H9 (cell line): Measurements from ENCODE around the gene SLC25A29. TPM values are rescaled to one million over a fixed set of nuclear protein-coding genes. Genes with fewer than 3 reads are reported as not detected.

Experiments
- DNase-seq: peaks from one replicate; pipeline ENCODE4 v3.0.0-alpha.2; 2017
- H2AFZ ChIP-seq: one replicate; pipeline ENCODE4 v1.6.1; 2013; ENCODE audit warnings: mild to moderate bottlenecking, low read length, control low read depth, moderate library complexity
- H2AK5ac ChIP-seq: 2 replicates; pipeline ENCODE4 v1.6.1; 2013; ENCODE audit warnings: low read length, control low read depth, mixed read lengths; ENCODE audit not compliant: insufficient read length
- H2BK120ac ChIP-seq: one replicate; pipeline ENCODE4 v1.6.1; 2013; ENCODE audit warnings: low read depth, mild to moderate bottlenecking, low read length, control low read depth, inconsistent platforms; ENCODE audit not compliant: poor library complexity, severe bottlenecking
- H2BK12ac ChIP-seq: 2 replicates; pipeline ENCODE4 v1.6.1; 2013; ENCODE audit warnings: low read length, control low read depth, mixed read lengths, low read depth; ENCODE audit not compliant: insufficient read length
- H2BK15ac ChIP-seq: 2 replicates; pipeline ENCODE4 v1.6.1; 2013; ENCODE audit warnings: low read depth, low read length, control low read depth
- H2BK20ac ChIP-seq: one replicate; pipeline ENCODE4 v1.6.1; 2013; ENCODE audit warnings: low read depth, mild to moderate bottlenecking, low read length, control low read depth, inconsistent platforms; ENCODE audit not compliant: poor library complexity, severe bottlenecking
- H2BK5ac ChIP-seq: 2 replicates; pipeline ENCODE4 v1.6.1; 2013; ENCODE audit warnings: low read length, control low read depth, mixed read lengths; ENCODE audit not compliant: insufficient read length
- H3K14ac ChIP-seq: 2 replicates; pipeline ENCODE4 v1.6.1; 2013; ENCODE audit warnings: low read length, control low read depth; ENCODE audit not compliant: insufficient read depth
- H3K18ac ChIP-seq: 2 replicates; pipeline ENCODE4 v1.6.1; 2013; ENCODE audit warnings: low read depth, mild to moderate bottlenecking, mixed read lengths, low read length, control low read depth; ENCODE audit not compliant: insufficient read length
- H3K23ac ChIP-seq: 2 replicates; pipeline ENCODE4 v1.6.1; 2013; ENCODE audit warnings: low read length, control low read depth, mixed read lengths, low read depth; ENCODE audit not compliant: insufficient read length
- H3K23me2 ChIP-seq: 2 replicates; pipeline ENCODE4 v1.6.1; 2013; ENCODE audit warnings: low read depth, mild to moderate bottlenecking, mixed read lengths, low read length, control low read depth; ENCODE audit not compliant: insufficient read length, poor library complexity, severe bottlenecking
- H3K27ac ChIP-seq: 2 replicates; pipeline ENCODE4 v1.5.1; 2013; ENCODE audit warnings: low read length, control low read depth, mixed read lengths, low read depth; ENCODE audit not compliant: insufficient read length
- H3K27me3 ChIP-seq: 2 replicates; pipeline ENCODE4 v1.6.1; 2013; ENCODE audit warnings: low read length, control low read depth, inconsistent platforms; ENCODE audit not compliant: insufficient read depth
- H3K4ac ChIP-seq: 2 replicates; pipeline ENCODE4 v1.6.1; 2013; ENCODE audit warnings: low read depth, mild to moderate bottlenecking, control low read depth, inconsistent platforms, low read length, moderate library complexity
- H3K4me1 ChIP-seq: 2 replicates; pipeline ENCODE4 v1.6.1; 2013; ENCODE audit warnings: low read length, control low read depth, inconsistent platforms; ENCODE audit not compliant: insufficient read depth
- H3K4me2 ChIP-seq: 2 replicates; pipeline ENCODE4 v1.6.1; 2013; ENCODE audit warnings: low read length, control low read depth, mixed read lengths; ENCODE audit not compliant: insufficient read length, insufficient read depth
- H3K56ac ChIP-seq: 2 replicates; pipeline ENCODE4 v1.6.1; 2013; ENCODE audit warnings: low read depth, mild to moderate bottlenecking, mixed read lengths, low read length, control low read depth; ENCODE audit not compliant: insufficient read length
- H3K79me1 ChIP-seq: 2 replicates; pipeline ENCODE4 v1.6.1; 2013; ENCODE audit warnings: low read depth, mild to moderate bottlenecking, moderate library complexity, low read length, control low read depth, inconsistent platforms; ENCODE audit not compliant: insufficient read depth, poor library complexity, severe bottlenecking
- H3K79me2 ChIP-seq: 2 replicates; pipeline ENCODE4 v1.6.1; 2013; ENCODE audit warnings: low read length, control low read depth, inconsistent platforms; ENCODE audit not compliant: insufficient read depth
- H3K9ac ChIP-seq: 2 replicates; pipeline ENCODE4 v1.6.1; 2013; ENCODE audit warnings: low read length, control low read depth, mixed read lengths; ENCODE audit not compliant: insufficient read length; ENCODE audit errors: extremely low read depth
- H3K9me3 ChIP-seq: one replicate; pipeline ENCODE4 v1.6.1; 2013; ENCODE audit warnings: low read depth, low read length, inconsistent platforms; ENCODE audit not compliant: control insufficient read depth
- H3T11ph ChIP-seq: one replicate; pipeline ENCODE4 v1.6.1; 2013; ENCODE audit warnings: mild to moderate bottlenecking, low read length, control low read depth, inconsistent platforms
- H4K20me1 ChIP-seq: one replicate; pipeline ENCODE4 v1.6.1; 2013; ENCODE audit not compliant: control insufficient read depth, insufficient read length, insufficient read depth
- H4K5ac ChIP-seq: 2 replicates; pipeline ENCODE4 v1.6.1; 2013; ENCODE audit warnings: low read depth, mild to moderate bottlenecking, mixed read lengths, low read length, control low read depth; ENCODE audit not compliant: insufficient read length
- H4K8ac ChIP-seq: replicated peaks from 2 replicates; pipeline ENCODE4 v1.6.1; 2013; ENCODE audit warnings: low read length, control low read depth, mixed read lengths, low read depth; ENCODE audit not compliant: insufficient read length
- H4K91ac ChIP-seq: 2 replicates; pipeline ENCODE4 v1.6.1; 2013; ENCODE audit warnings: low read depth, mild to moderate bottlenecking, moderate library complexity, mixed read lengths, low read length, control low read depth; ENCODE audit not compliant: insufficient read length
- H3K27ac Mint-ChIP-seq, 3 experiments: 2 replicates in 2 of 3; 3 replicates in 1 of 3; pipeline ENCODE4 v1.8.0; 2020 to 2021; ENCODE audit warnings: mixed read lengths in 3 of 3, mild to moderate bottlenecking in 1 of 3, moderate library complexity in 1 of 3
- H3K27me3 Mint-ChIP-seq: 2 replicates; pipeline ENCODE4 v1.8.0; 2021; ENCODE audit warnings: low read depth, mild to moderate bottlenecking, moderate library complexity, mixed read lengths
- H3K36me3 Mint-ChIP-seq, 3 experiments: 2 replicates in 2 of 3; 3 replicates in 1 of 3; pipeline ENCODE4 v1.8.0; 2020 to 2021; ENCODE audit warnings: low read depth in 3 of 3, mixed read lengths in 3 of 3; ENCODE audit not compliant: insufficient read depth in 1 of 3
- H3K4me1 Mint-ChIP-seq, 2 experiments: 2 replicates each; pipeline ENCODE4 v1.8.0; 2020; ENCODE audit warnings: mixed read lengths in 2 of 2
- H3K4me3 Mint-ChIP-seq, 2 experiments: 2 replicates in 1 of 2; 3 replicates in 1 of 2; pipeline ENCODE4 v1.8.0; 2020 to 2021; ENCODE audit warnings: mild to moderate bottlenecking in 2 of 2, mixed read lengths in 2 of 2, moderate library complexity in 1 of 2
- H3K9me3 Mint-ChIP-seq, 2 experiments: 2 replicates in 1 of 2; 3 replicates in 1 of 2; pipeline ENCODE4 v1.8.0; 2020; ENCODE audit warnings: mild to moderate bottlenecking in 2 of 2, mixed read lengths in 2 of 2, moderate library complexity in 1 of 2
- WGBS: extraction: QIAGEN DNeasy Blood & Tissue Kit; methylation state at CpG from one replicate; pipeline ENCODE4 v1.1.7; 2013; ENCODE audit warnings: missing lambda C conversion rate, low lambda C conversion rate, mixed read lengths; ENCODE audit not compliant: insufficient read length; ENCODE audit errors: extremely low coverage; 5-methylcytosine and 5-hydroxymethylcytosine counted together
- total RNA-seq: library from RNA; stranded (reverse); gene quantifications from 2 replicates; pipeline ENCODE4 v1.2.1, GENCODE V29; 2021
- TF ChIP-seq, protein P1 (sequence below): fragments of 200-600 bp; sonication (generic); conservative IDR thresholded peaks from 3 replicates; pipeline ENCODE4 v1.8.0; 2021; ENCODE audit warnings: antibody characterized with exemption, mild to moderate bottlenecking

Gene SLC25A29
- total RNA-seq, 1 experiment from 2014 or later = 175 TPM

DNA sequence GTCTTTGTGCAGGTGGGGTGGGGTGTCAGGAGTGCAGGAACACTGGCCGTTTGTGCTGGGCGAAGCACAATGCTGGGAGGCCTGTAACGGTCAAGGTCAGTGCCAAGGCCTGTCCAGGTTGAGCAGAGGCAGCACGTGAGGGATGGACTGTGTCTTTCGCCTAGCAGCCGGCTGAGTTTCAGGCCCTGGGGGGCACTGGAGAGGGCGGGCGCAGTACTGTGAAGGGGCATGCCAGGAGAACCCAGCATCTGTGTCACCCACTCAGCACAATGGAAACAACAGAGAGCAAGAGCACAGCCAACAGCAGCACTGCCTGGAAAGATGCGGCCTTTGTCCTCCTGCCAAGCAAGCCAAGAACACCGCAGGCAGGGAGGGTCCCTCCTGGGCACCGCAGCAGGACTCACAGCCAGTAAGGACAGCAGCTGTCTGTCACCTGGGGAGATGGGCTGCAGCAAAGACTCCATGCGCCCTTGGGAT is 42.0 kb upstream of the SLC25A29 start:
- Histone ChIP-seq H4K91ac (no peak overlapping the region), H2BK15ac (no peak overlapping the region), H2BK12ac (no peak overlapping the region), H3K4ac (no peak overlapping the region), H3K14ac (no peak overlapping the region), H3K79me1 (no peaks in the 10 kb centered on the region), H4K20me1 (no peaks in the 10 kb centered on the region), H3K4me2 (no peak overlapping the region), H3K56ac (no peak overlapping the region), H4K5ac (no peak overlapping the region), H3K9ac (no peak overlapping the region), H2BK20ac (no peak overlapping the region), H3K4me1 (no peaks in the 10 kb centered on the region), H2BK5ac (no peak overlapping the region), H3K9me3 (no peaks in the 10 kb centered on the region), H3K23me2 (no peaks in the 10 kb centered on the region), H2AFZ (no peak overlapping the region), H3K27ac (no peak overlapping the region), H3K79me2 (no peaks in the 10 kb centered on the region), H3T11ph (no peak overlapping the region), H2BK120ac (no peak overlapping the region), H3K18ac (no peak overlapping the region), H4K8ac (no peak overlapping the region), H3K27me3 (no peaks in the 10 kb centered on the region), H2AK5ac (no peak overlapping the region), H3K23ac (no peak overlapping the region)
- no peaks in the 10 kb centered on the region for H3K27me3 Mint-ChIP-seq
- no peak overlapping the region for H3K4me3 Mint-ChIP-seq
- no peak overlapping the region; a peak in 1 of 7 replicates for H3K27ac Mint-ChIP-seq
- H3K36me3 Mint-ChIP-seq = peaks cover 48 to 68% (median 61%) of the 10 kb centered on the region in 3 experiments
- H3K4me1 Mint-ChIP-seq = no peaks in the 10 kb centered on the region
- TF ChIP-seq, protein P1, sequence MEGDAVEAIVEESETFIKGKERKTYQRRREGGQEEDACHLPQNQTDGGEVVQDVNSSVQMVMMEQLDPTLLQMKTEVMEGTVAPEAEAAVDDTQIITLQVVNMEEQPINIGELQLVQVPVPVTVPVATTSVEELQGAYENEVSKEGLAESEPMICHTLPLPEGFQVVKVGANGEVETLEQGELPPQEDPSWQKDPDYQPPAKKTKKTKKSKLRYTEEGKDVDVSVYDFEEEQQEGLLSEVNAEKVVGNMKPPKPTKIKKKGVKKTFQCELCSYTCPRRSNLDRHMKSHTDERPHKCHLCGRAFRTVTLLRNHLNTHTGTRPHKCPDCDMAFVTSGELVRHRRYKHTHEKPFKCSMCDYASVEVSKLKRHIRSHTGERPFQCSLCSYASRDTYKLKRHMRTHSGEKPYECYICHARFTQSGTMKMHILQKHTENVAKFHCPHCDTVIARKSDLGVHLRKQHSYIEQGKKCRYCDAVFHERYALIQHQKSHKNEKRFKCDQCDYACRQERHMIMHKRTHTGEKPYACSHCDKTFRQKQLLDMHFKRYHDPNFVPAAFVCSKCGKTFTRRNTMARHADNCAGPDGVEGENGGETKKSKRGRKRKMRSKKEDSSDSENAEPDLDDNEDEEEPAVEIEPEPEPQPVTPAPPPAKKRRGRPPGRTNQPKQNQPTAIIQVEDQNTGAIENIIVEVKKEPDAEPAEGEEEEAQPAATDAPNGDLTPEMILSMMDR = no peak
- no CpG with 5 or more reads among the region's 12 CpGs for WGBS
- H3K9me3 Mint-ChIP-seq = no peaks in the 10 kb centered on the region; a peak in 2 of 5 replicates
- no peak for DNase-seq
